Measurements from ENCODE around the gene KCNJ14. TPM values are rescaled to one million over a fixed set of nuclear protein-coding genes. Genes with fewer than 3 reads are reported as not detected.

KCNJ14 gene
- total and polyA plus RNA-seq, 2 experiments from 2014 or later, result 0.81 to 0.94 TPM

DNA sequence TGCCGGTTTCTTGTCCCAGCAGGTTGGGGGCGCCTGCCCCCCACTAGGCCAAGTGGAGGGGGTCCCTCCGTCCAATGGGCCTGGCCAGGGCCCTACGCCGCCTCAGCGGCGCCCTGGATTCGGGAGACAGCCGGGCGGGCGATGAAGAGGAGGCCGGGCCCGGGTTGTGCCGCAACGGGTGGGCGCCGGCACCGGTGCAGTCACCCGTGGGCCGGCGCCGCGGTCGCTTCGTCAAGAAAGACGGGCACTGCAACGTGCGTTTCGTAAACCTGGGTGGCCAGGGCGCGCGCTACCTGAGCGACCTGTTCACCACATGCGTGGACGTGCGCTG, 6.2 kb downstream of the KCNJ14 start:
- H3K27me3 ChIP-seq (ENCODE audit: insufficient read depth), result no peaks in the 10 kb centered on the region
- H3K27ac ChIP-seq (ENCODE audit: low read depth), result no peak overlapping the region
- no peaks in the 10 kb centered on the region; the same call in none of the 2 replicates for H3F3A ChIP-seq (replicated peaks; ENCODE audit: low read depth)
- peaks cover 3% of the 10 kb centered on the region; the same call in 1 of the 2 replicates for H3K4me1 ChIP-seq (ENCODE audit: insufficient read depth)
- ATAC-seq (peak; percentile 26), DNase-seq (ENCODE audit: low spot score) (no peak)
- TF ChIP-seq ZNF114 (CRISPR knock-in tag; IDR thresholded peaks at IDR 0.05) (no peak), POLR2AphosphoS5 (IDR thresholded peaks at IDR 0.05; ENCODE audit: low read depth) (no peak), JUNB (IDR thresholded peaks at IDR 0.05; ENCODE audit: unreplicated experiment) (no peak), STAT1 (IDR thresholded peaks at IDR 0.05; ENCODE audit: unreplicated experiment) (no peak), NANOG (IDR thresholded peaks at IDR 0.05; ENCODE audit: borderline replicate concordance) (no peak), CREB1 (CRISPR knock-in tag; IDR thresholded peaks at IDR 0.05; ENCODE audit: low read depth) (no peak), EZH2phosphoT487 (IDR thresholded peaks at IDR 0.05; ENCODE audit: unreplicated experiment) (no peak), ZNF331 (CRISPR knock-in tag; IDR thresholded peaks at IDR 0.05; ENCODE audit: low read depth) (no peak), EZH2 (IDR thresholded peaks at IDR 0.05; ENCODE audit: low read depth, unreplicated experiment) (no peak)
- TF ChIP-seq, protein P1, sequence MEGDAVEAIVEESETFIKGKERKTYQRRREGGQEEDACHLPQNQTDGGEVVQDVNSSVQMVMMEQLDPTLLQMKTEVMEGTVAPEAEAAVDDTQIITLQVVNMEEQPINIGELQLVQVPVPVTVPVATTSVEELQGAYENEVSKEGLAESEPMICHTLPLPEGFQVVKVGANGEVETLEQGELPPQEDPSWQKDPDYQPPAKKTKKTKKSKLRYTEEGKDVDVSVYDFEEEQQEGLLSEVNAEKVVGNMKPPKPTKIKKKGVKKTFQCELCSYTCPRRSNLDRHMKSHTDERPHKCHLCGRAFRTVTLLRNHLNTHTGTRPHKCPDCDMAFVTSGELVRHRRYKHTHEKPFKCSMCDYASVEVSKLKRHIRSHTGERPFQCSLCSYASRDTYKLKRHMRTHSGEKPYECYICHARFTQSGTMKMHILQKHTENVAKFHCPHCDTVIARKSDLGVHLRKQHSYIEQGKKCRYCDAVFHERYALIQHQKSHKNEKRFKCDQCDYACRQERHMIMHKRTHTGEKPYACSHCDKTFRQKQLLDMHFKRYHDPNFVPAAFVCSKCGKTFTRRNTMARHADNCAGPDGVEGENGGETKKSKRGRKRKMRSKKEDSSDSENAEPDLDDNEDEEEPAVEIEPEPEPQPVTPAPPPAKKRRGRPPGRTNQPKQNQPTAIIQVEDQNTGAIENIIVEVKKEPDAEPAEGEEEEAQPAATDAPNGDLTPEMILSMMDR (conservative IDR thresholded peaks at IDR 0.05; ENCODE audit: low read depth in 2 of 2), result no peak
- TF ChIP-seq, protein P2, sequence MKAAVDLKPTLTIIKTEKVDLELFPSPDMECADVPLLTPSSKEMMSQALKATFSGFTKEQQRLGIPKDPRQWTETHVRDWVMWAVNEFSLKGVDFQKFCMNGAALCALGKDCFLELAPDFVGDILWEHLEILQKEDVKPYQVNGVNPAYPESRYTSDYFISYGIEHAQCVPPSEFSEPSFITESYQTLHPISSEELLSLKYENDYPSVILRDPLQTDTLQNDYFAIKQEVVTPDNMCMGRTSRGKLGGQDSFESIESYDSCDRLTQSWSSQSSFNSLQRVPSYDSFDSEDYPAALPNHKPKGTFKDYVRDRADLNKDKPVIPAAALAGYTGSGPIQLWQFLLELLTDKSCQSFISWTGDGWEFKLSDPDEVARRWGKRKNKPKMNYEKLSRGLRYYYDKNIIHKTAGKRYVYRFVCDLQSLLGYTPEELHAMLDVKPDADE (IDR thresholded peaks at IDR 0.05), result no peak
- TF ChIP-seq, protein P3, sequence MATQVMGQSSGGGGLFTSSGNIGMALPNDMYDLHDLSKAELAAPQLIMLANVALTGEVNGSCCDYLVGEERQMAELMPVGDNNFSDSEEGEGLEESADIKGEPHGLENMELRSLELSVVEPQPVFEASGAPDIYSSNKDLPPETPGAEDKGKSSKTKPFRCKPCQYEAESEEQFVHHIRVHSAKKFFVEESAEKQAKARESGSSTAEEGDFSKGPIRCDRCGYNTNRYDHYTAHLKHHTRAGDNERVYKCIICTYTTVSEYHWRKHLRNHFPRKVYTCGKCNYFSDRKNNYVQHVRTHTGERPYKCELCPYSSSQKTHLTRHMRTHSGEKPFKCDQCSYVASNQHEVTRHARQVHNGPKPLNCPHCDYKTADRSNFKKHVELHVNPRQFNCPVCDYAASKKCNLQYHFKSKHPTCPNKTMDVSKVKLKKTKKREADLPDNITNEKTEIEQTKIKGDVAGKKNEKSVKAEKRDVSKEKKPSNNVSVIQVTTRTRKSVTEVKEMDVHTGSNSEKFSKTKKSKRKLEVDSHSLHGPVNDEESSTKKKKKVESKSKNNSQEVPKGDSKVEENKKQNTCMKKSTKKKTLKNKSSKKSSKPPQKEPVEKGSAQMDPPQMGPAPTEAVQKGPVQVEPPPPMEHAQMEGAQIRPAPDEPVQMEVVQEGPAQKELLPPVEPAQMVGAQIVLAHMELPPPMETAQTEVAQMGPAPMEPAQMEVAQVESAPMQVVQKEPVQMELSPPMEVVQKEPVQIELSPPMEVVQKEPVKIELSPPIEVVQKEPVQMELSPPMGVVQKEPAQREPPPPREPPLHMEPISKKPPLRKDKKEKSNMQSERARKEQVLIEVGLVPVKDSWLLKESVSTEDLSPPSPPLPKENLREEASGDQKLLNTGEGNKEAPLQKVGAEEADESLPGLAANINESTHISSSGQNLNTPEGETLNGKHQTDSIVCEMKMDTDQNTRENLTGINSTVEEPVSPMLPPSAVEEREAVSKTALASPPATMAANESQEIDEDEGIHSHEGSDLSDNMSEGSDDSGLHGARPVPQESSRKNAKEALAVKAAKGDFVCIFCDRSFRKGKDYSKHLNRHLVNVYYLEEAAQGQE (IDR thresholded peaks at IDR 0.05; ENCODE audit: unreplicated experiment), result no peak
- TF ChIP-seq, protein P4, sequence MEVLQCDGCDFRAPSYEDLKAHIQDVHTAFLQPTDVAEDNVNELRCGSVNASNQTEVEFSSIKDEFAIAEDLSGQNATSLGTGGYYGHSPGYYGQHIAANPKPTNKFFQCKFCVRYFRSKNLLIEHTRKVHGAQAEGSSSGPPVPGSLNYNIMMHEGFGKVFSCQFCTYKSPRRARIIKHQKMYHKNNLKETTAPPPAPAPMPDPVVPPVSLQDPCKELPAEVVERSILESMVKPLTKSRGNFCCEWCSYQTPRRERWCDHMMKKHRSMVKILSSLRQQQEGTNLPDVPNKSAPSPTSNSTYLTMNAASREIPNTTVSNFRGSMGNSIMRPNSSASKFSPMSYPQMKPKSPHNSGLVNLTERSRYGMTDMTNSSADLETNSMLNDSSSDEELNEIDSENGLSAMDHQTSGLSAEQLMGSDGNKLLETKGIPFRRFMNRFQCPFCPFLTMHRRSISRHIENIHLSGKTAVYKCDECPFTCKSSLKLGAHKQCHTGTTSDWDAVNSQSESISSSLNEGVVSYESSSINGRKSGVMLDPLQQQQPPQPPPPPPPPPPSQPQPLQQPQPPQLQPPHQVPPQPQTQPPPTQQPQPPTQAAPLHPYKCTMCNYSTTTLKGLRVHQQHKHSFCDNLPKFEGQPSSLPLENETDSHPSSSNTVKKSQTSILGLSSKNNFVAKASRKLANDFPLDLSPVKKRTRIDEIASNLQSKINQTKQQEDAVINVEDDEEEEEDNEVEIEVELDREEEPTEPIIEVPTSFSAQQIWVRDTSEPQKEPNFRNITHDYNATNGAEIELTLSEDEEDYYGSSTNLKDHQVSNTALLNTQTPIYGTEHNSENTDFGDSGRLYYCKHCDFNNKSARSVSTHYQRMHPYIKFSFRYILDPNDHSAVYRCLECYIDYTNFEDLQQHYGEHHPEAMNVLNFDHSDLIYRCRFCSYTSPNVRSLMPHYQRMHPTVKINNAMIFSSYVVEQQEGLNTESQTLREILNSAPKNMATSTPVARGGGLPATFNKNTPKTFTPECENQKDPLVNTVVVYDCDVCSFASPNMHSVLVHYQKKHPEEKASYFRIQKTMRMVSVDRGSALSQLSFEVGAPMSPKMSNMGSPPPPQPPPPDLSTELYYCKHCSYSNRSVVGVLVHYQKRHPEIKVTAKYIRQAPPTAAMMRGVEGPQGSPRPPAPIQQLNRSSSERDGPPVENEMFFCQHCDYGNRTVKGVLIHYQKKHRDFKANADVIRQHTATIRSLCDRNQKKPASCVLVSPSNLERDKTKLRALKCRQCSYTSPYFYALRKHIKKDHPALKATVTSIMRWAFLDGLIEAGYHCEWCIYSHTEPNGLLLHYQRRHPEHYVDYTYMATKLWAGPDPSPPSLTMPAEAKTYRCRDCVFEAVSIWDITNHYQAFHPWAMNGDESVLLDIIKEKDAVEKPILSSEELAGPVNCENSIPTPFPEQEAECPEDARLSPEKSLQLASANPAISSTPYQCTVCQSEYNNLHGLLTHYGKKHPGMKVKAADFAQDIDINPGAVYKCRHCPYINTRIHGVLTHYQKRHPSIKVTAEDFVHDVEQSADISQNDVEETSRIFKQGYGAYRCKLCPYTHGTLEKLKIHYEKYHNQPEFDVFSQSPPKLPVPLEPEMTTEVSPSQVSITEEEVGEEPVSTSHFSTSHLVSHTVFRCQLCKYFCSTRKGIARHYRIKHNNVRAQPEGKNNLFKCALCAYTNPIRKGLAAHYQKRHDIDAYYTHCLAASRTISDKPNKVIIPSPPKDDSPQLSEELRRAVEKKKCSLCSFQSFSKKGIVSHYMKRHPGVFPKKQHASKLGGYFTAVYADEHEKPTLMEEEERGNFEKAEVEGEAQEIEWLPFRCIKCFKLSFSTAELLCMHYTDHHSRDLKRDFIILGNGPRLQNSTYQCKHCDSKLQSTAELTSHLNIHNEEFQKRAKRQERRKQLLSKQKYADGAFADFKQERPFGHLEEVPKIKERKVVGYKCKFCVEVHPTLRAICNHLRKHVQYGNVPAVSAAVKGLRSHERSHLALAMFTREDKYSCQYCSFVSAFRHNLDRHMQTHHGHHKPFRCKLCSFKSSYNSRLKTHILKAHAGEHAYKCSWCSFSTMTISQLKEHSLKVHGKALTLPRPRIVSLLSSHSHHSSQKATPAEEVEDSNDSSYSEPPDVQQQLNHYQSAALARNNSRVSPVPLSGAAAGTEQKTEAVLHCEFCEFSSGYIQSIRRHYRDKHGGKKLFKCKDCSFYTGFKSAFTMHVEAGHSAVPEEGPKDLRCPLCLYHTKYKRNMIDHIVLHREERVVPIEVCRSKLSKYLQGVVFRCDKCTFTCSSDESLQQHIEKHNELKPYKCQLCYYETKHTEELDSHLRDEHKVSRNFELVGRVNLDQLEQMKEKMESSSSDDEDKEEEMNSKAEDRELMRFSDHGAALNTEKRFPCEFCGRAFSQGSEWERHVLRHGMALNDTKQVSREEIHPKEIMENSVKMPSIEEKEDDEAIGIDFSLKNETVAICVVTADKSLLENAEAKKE (CRISPR knock-in tag; IDR thresholded peaks at IDR 0.05), result no peak
- Mint-ChIP-seq H3K9me3 (peaks cover 5% of the 10 kb centered on the region; the same call in 2 of the 3 replicates), H3K4me3 (no peak overlapping the region), H3K27ac (no peak overlapping the region), H3K27me3 (ENCODE audit: insufficient read depth, low read depth, poor library complexity) (no peaks in the 10 kb centered on the region), H3K4me1 (peaks cover 2% of the 10 kb centered on the region; the same call in 2 of the 3 replicates), H3K36me3 (ENCODE audit: low read depth) (peaks cover 21% of the 10 kb centered on the region; the same call in 2 of the 3 replicates)
- H3K36me3 ChIP-seq (ENCODE audit: insufficient read depth), result no peaks in the 10 kb centered on the region
- H3K79me2 ChIP-seq (replicated peaks; ENCODE audit: insufficient read depth), result no peaks in the 10 kb centered on the region
- H2AFZ ChIP-seq, result no peak overlapping the region
- no peak overlapping the region for H3K4me3 ChIP-seq
- no peak overlapping the region for H3K4me2 ChIP-seq
- H4K20me1 ChIP-seq (replicated peaks; ENCODE audit: insufficient read depth), result no peaks in the 10 kb centered on the region; the same call in 1 of the 2 replicates
- H3K9me2 ChIP-seq (ENCODE audit: insufficient read depth), result peaks cover 8% of the 10 kb centered on the region; the same call in 1 of the 2 replicates

Data from GM23338 (cell line).